HEK293 (cell line): ENCODE results near the gene CELA2A.

ENCODE experiments used
- GFI1B ChIP-seq: fragments of 450-650 bp; formaldehyde crosslinking; IDR thresholded peaks from 2 replicates; pipeline ENCODE4 v1.5.1; 2016; ENCODE audit warnings: missing biosample characterization, missing genetic modification characterization
- GLIS1 ChIP-seq: fragments of 450-650 bp; formaldehyde crosslinking; IDR thresholded peaks from 2 replicates; pipeline ENCODE4 v1.5.1; 2016; ENCODE audit warnings: missing biosample characterization, missing genetic modification characterization
- GLIS2 ChIP-seq: fragments of 450-650 bp; formaldehyde crosslinking; IDR thresholded peaks from 2 replicates; pipeline ENCODE4 v1.5.1; 2016; ENCODE audit warnings: missing biosample characterization, missing genetic modification characterization
- HIC1 ChIP-seq: fragments of 450-650 bp; formaldehyde crosslinking; IDR thresholded peaks from 2 replicates; pipeline ENCODE4 v1.5.1; 2016; ENCODE audit warnings: missing biosample characterization, missing genetic modification characterization
- HOXA7 ChIP-seq: sonication (generic); formaldehyde crosslinking; IDR thresholded peaks from 2 replicates; pipeline ENCODE4 v1.8.1; 2022; ENCODE audit warnings: missing genetic modification reagents, borderline replicate concordance
- KLF17 ChIP-seq: fragments of 450-650 bp; formaldehyde crosslinking; IDR thresholded peaks from 2 replicates; pipeline ENCODE4 v1.5.1; 2016; ENCODE audit warnings: missing biosample characterization, missing genetic modification characterization
- KLF9 ChIP-seq: fragments of 450-650 bp; formaldehyde crosslinking; IDR thresholded peaks from 2 replicates; pipeline ENCODE4 v1.5.1; 2016; ENCODE audit warnings: missing biosample characterization, missing genetic modification characterization, low read depth
- SP2 ChIP-seq: fragments of 450-650 bp; formaldehyde crosslinking; IDR thresholded peaks from 2 replicates; pipeline ENCODE4 v1.5.1; 2016; ENCODE audit warnings: missing biosample characterization, missing genetic modification characterization
- SP7 ChIP-seq: fragments of 450-650 bp; formaldehyde crosslinking; IDR thresholded peaks from 2 replicates; pipeline ENCODE4 v1.5.1; 2016; ENCODE audit warnings: missing biosample characterization, missing genetic modification characterization
- ZBTB17 ChIP-seq: fragments of 450-650 bp; formaldehyde crosslinking; IDR thresholded peaks from 2 replicates; pipeline ENCODE4 v1.5.1; 2016; ENCODE audit warnings: missing biosample characterization, missing genetic modification characterization
- ZBTB26 ChIP-seq: fragments of 450-650 bp; formaldehyde crosslinking; optimal IDR thresholded peaks from 2 replicates; pipeline ENCODE3; 2016; ENCODE audit warnings: missing biosample characterization, mild to moderate bottlenecking, missing genetic modification characterization
- ZEB2 ChIP-seq: fragments of 450-650 bp; formaldehyde crosslinking; IDR thresholded peaks from 2 replicates; pipeline ENCODE4 v1.5.1; 2016; ENCODE audit warnings: missing biosample characterization, missing genetic modification characterization
- ZFHX2 ChIP-seq: fragments of 450-650 bp; formaldehyde crosslinking; conservative IDR thresholded peaks from 2 replicates; pipeline ENCODE4 v1.5.1; 2016; ENCODE audit warnings: missing biosample characterization, missing genetic modification characterization
- ZNF175 ChIP-seq: fragments of 450-650 bp; formaldehyde crosslinking; IDR thresholded peaks from 2 replicates; pipeline ENCODE4 v1.5.1; 2016; ENCODE audit warnings: missing biosample characterization, missing genetic modification characterization
- ZNF274 ChIP-seq, 2 experiments: fragments of 200-500 bp in 1 of 2; fragments of 450-650 bp in 1 of 2; sonication (Bioruptor generic) in 1 of 2; formaldehyde crosslinking in 1 of 2; IDR thresholded peaks; 2 replicates each; pipeline versions ENCODE4 v1.5.1 to v1.6.1; 2014 to 2016; ENCODE audit warnings: borderline replicate concordance in 1 of 2, inconsistent platforms in 1 of 2, low read length in 1 of 2, missing biosample characterization in 1 of 2, missing genetic modification characterization in 1 of 2
- ZNF280C ChIP-seq: fragments of 450-650 bp; formaldehyde crosslinking; IDR thresholded peaks from 2 replicates; pipeline ENCODE4 v1.5.1; 2016; ENCODE audit warnings: missing biosample characterization, missing genetic modification characterization
- ZNF302 ChIP-seq: fragments of 450-650 bp; formaldehyde crosslinking; IDR thresholded peaks from 2 replicates; pipeline ENCODE4 v1.5.1; 2016; ENCODE audit warnings: missing biosample characterization, missing genetic modification characterization, low read depth
- ZNF341 ChIP-seq: fragments of 450-650 bp; formaldehyde crosslinking; IDR thresholded peaks from 2 replicates; pipeline ENCODE4; 2016; ENCODE audit warnings: low read depth, missing biosample characterization, missing genetic modification characterization
- ZNF362 ChIP-seq: fragments of 450-650 bp; formaldehyde crosslinking; IDR thresholded peaks from 2 replicates; pipeline ENCODE4 v1.5.1; 2016; ENCODE audit warnings: missing biosample characterization, missing genetic modification characterization
- ZNF37A ChIP-seq: fragments of 450-650 bp; IDR thresholded peaks from 2 replicates; pipeline ENCODE4 v1.5.1; 2018; ENCODE audit warnings: missing biosample characterization, missing genetic modification characterization
- ZNF391 ChIP-seq: fragments of 450-650 bp; formaldehyde crosslinking; IDR thresholded peaks from 2 replicates; pipeline ENCODE4 v1.5.1; 2016; ENCODE audit warnings: low read depth, missing biosample characterization, missing genetic modification characterization, borderline replicate concordance
- ZNF398 ChIP-seq: fragments of 450-650 bp; formaldehyde crosslinking; IDR thresholded peaks from 2 replicates; pipeline ENCODE4 v1.5.1; 2017; ENCODE audit warnings: missing biosample characterization, missing genetic modification characterization
- ZNF426 ChIP-seq: fragments of 450-650 bp; formaldehyde crosslinking; IDR thresholded peaks from 2 replicates; pipeline ENCODE4 v1.5.1; 2017; ENCODE audit warnings: missing biosample characterization, missing genetic modification characterization, mild to moderate bottlenecking, inconsistent platforms, moderate library complexity
- ZNF571 ChIP-seq: fragments of 450-650 bp; formaldehyde crosslinking; IDR thresholded peaks from 2 replicates; pipeline ENCODE4 v1.5.0; 2017; ENCODE audit warnings: missing biosample characterization, missing genetic modification characterization
- ZNF610 ChIP-seq: fragments of 450-650 bp; formaldehyde crosslinking; IDR thresholded peaks from 2 replicates; pipeline ENCODE4 v1.5.1; 2016; ENCODE audit warnings: missing biosample characterization, missing genetic modification characterization, borderline replicate concordance
- ZNF660 ChIP-seq: fragments of 450-650 bp; IDR thresholded peaks from 2 replicates; pipeline ENCODE4 v1.5.1; 2018; ENCODE audit warnings: missing biosample characterization, mild to moderate bottlenecking, missing genetic modification characterization
- ZNF677 ChIP-seq: fragments of 450-650 bp; IDR thresholded peaks from 2 replicates; pipeline ENCODE4 v1.5.0; 2018; ENCODE audit warnings: missing biosample characterization, mild to moderate bottlenecking, missing genetic modification characterization, moderate library complexity
- ZNF701 ChIP-seq: fragments of 450-650 bp; formaldehyde crosslinking; IDR thresholded peaks from 2 replicates; pipeline ENCODE4 v1.5.1; 2016; ENCODE audit warnings: missing biosample characterization, missing genetic modification characterization
- ZNF747 ChIP-seq: fragments of 450-650 bp; formaldehyde crosslinking; IDR thresholded peaks from 2 replicates; pipeline ENCODE4 v1.5.1; 2016; ENCODE audit warnings: missing biosample characterization, missing genetic modification characterization
- ZXDB ChIP-seq: fragments of 450-650 bp; formaldehyde crosslinking; IDR thresholded peaks from 2 replicates; pipeline ENCODE4 v1.5.1; 2016; ENCODE audit warnings: missing biosample characterization, missing genetic modification characterization

CELA2A gene

GRCh38 chr1:15409388-15410222, 46.9 kb upstream of the CELA2A start, which contains the start of gene EFHD2 (continued):
- no peak for TF ChIP-seq ZNF280C (tag by site-specific recombination)
- no peak; the same call in none of the 2 replicates for TF ChIP-seq SP7
- no peak for TF ChIP-seq ZNF701 (tag by site-specific recombination)
- no peak for TF ChIP-seq ZNF274 (IDR thresholded peaks at IDR 0.05; ENCODE audit: low read length)
- no peak for TF ChIP-seq ZNF274 (tag by site-specific recombination; IDR thresholded peaks at IDR 0.05; ENCODE audit: borderline replicate concordance)
- peak; percentile 70 for TF ChIP-seq ZXDB (tag by site-specific recombination)
- TF ChIP-seq KLF9 (tag by site-specific recombination): peak; percentile 90
- no peak; the same call in 1 of the 2 replicates for TF ChIP-seq ZBTB17 (tag by site-specific recombination)
- no peak for TF ChIP-seq ZNF747 (tag by site-specific recombination)
- TF ChIP-seq ZNF391 (tag by site-specific recombination): no peak
- no peak for TF ChIP-seq HIC1 (tag by site-specific recombination)
- no peak for TF ChIP-seq ZNF175 (tag by site-specific recombination)
- peak; percentile 98 for TF ChIP-seq GLIS2
- TF ChIP-seq ZBTB26 (tag by site-specific recombination): peak; percentile 72
- peak; percentile 67 for TF ChIP-seq SP2
- peak; percentile 98 for TF ChIP-seq GLIS1 (tag by site-specific recombination)
- no peak for TF ChIP-seq ZNF302
- TF ChIP-seq ZNF677 (tag by site-specific recombination): peak; percentile 35; the same call in 1 of the 2 replicates
- TF ChIP-seq ZNF610 (tag by site-specific recombination): no peak
- peak; percentile 25; the same call in 1 of the 2 replicates for TF ChIP-seq ZNF398 (tag by site-specific recombination)
- no peak for TF ChIP-seq ZNF426 (tag by site-specific recombination)
- TF ChIP-seq ZNF571 (tag by site-specific recombination): no peak
- no peak for TF ChIP-seq ZNF362 (tag by site-specific recombination)
- peak; percentile 50 for TF ChIP-seq KLF17 (tag by site-specific recombination)
- TF ChIP-seq ZNF341 (tag by site-specific recombination): peak; percentile 56
- TF ChIP-seq ZEB2 (tag by site-specific recombination): 0 out of 2 replicates have a peak, but pooled peaks have one; percentile 18
- TF ChIP-seq ZNF37A (tag by site-specific recombination): 0 out of 2 replicates have a peak, but pooled peaks have one; percentile 20
- TF ChIP-seq GFI1B (tag by site-specific recombination): no peak
- TF ChIP-seq ZNF660: peak; percentile 59; the same call in 1 of the 2 replicates
- TF ChIP-seq ZFHX2 (tag by site-specific recombination): peak; percentile 54
- TF ChIP-seq HOXA7 (CRISPR knock-in tag): no peak
